IMR-90 (cell line): Measurements from ENCODE around the gene TMEM200A.

Experiments used
- BHLHE40 ChIP-seq: fragments of 150-350 bp; IDR thresholded peaks from 2 replicates; pipeline ENCODE4 v1.6.1; 2016; ENCODE audit warnings: mild to moderate bottlenecking, low read depth, low read length
- CTCF ChIP-seq: conservative IDR thresholded peaks from 2 replicates; pipeline ENCODE4 v1.5.1; 2012; ENCODE audit warnings: mild to moderate bottlenecking, low read depth, low read length, improper control_type of control experiment
- POLR2A ChIP-seq: IDR thresholded peaks from 2 replicates; pipeline ENCODE4 v1.6.1; 2012; ENCODE audit warnings: mild to moderate bottlenecking, low read depth, low read length
- TF ChIP-seq, protein P1 (sequence below): fragments of 150-350 bp; IDR thresholded peaks from 2 replicates; pipeline ENCODE4 v1.6.1; 2017; ENCODE audit warnings: mild to moderate bottlenecking, antibody characterized with exemption, low read length, low read depth

DNA sequence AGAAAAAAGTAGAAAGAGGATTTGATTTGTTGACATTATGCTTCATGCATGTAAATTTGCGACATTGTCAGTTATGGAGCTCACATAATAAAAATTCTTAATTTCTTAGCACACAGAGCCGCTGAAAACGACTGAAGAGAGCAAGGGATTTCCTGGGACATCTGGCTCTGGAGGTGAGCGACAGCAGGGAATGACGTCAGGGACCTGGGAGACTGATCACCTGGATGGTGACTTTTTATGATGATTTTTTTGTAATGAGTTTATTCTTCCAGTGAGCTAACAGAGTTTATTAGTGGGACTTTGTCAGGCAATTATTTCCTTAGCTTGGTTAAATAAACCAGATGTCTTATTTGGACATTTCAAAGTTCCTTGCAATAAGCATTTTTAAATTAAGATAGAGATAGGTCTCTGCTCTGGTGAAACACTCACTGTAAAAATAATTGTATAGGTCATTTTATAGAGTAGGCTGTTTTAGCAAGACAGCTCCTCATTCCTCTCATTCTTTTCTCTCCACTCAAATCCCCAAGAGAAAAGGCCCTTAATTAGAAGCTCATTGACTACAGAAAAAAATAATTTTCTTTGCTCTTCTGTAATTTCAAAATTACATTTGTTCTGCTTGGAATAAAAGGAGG, 19.4 kb downstream of the TMEM200A start:
- TF ChIP-seq CTCF = no peak
- no peak for TF ChIP-seq POLR2A
- TF ChIP-seq BHLHE40 = no peak
- TF ChIP-seq, protein P1, sequence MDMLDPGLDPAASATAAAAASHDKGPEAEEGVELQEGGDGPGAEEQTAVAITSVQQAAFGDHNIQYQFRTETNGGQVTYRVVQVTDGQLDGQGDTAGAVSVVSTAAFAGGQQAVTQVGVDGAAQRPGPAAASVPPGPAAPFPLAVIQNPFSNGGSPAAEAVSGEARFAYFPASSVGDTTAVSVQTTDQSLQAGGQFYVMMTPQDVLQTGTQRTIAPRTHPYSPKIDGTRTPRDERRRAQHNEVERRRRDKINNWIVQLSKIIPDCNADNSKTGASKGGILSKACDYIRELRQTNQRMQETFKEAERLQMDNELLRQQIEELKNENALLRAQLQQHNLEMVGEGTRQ = no peak
